Measurements from ENCODE around the gene AGRP.

AGRP gene

GRCh38 chr16:67463059-67463458, 20.3 kb downstream of the AGRP start:
- DNase-seq: no peak

- DNase-seq: no peak
Measured at GRCh38 chr16:67462279-67462655, 21.1 kb downstream of the AGRP start.

- no peak for DNase-seq
Measured at GRCh38 chr16:67461600-67462278, 21.6 kb downstream of the AGRP start.

GRCh38 chr16:67460961-67461360, 22.4 kb downstream of the AGRP start:
- DNase-seq: no peak

- no peak for DNase-seq
Measured at GRCh38 chr16:67460168-67460567, 23.2 kb downstream of the AGRP start.

GRCh38 chr16:67459861-67460150, 23.5 kb downstream of the AGRP start:
- DNase-seq: no peak

- peak; percentile 42 for DNase-seq
Measured at GRCh38 chr16:67459066-67459860, 24.1 kb downstream of the AGRP start.

GRCh38 chr16:67458121-67458641, 25.2 kb downstream of the AGRP start:
- DNase-seq: no peak

GRCh38 chr16:67457611-67458010, 25.7 kb downstream of the AGRP start:
- no peak for DNase-seq

GRCh38 chr16:67456391-67457081, 26.8 kb downstream of the AGRP start:
- peak; percentile 22 for DNase-seq

GRCh38 chr16:67454852-67455251, 28.5 kb downstream of the AGRP start:
- no peak for DNase-seq

GRCh38 chr16:67454104-67454503, 29.2 kb downstream of the AGRP start:
- no peak for DNase-seq

GRCh38 chr16:67451704-67452435, 31.5 kb downstream of the AGRP start:
- DNase-seq: peak; percentile 68

GRCh38 chr16:67451061-67451703, 32.2 kb downstream of the AGRP start:
- DNase-seq: peak; percentile 20

GRCh38 chr16:67449739-67450138, 33.6 kb downstream of the AGRP start:
- DNase-seq: no peak

- DNase-seq: no peak
Measured at GRCh38 chr16:67449336-67449735, 34.0 kb downstream of the AGRP start.

- no peak for DNase-seq
Measured at GRCh38 chr16:67448580-67448979, 34.8 kb downstream of the AGRP start.

- DNase-seq: peak; percentile 50
Measured at GRCh38 chr16:67447508-67448076, 35.8 kb downstream of the AGRP start.

- DNase-seq: no peak
Measured at GRCh38 chr16:67446968-67447507, 36.3 kb downstream of the AGRP start.

- DNase-seq: no peak
Measured at GRCh38 chr16:67445913-67446907, 37.1 kb downstream of the AGRP start.

Data from DMS53 (cell line).